T-helper 22 cell (primary cell): Measurements from ENCODE around the gene RET.

Source experiments
- DNase-seq: peaks from one replicate; pipeline ENCODE4 v3.0.0-alpha.2; 2020; ENCODE audit warnings: low read depth

The RET gene

GRCh38 chr10:43108951-43109350 is 32.1 kb downstream of the RET start:
- no peak for DNase-seq

DNA sequence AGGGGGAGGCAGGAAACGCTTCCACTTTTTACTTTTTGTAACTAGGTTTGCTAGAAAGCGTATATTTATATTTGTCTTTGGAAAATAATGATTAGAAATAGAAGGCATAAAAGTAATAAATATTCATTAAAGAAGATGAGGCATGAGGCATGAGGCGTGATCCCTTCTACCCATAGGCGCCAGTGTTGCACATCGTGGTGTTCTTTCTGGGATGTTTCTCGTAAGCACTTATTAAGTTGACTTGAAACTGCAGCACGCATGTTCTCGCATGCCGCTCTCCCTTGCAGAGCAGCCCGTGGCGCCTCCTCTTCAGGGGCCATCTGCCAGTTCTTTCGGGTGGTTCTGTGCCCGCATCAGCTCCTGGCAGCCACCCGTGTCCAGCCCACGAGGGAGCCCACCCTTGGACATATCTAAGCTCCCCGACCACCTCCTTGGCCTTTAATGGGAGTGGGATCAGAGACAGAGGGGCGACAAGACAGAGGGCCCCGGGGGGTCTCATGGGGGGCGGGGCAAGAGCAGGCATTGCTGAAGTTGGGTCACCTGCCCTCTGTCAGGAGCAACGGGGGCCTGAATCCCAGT is 32.9 kb downstream of the RET start:
- DNase-seq = no peak

DNA sequence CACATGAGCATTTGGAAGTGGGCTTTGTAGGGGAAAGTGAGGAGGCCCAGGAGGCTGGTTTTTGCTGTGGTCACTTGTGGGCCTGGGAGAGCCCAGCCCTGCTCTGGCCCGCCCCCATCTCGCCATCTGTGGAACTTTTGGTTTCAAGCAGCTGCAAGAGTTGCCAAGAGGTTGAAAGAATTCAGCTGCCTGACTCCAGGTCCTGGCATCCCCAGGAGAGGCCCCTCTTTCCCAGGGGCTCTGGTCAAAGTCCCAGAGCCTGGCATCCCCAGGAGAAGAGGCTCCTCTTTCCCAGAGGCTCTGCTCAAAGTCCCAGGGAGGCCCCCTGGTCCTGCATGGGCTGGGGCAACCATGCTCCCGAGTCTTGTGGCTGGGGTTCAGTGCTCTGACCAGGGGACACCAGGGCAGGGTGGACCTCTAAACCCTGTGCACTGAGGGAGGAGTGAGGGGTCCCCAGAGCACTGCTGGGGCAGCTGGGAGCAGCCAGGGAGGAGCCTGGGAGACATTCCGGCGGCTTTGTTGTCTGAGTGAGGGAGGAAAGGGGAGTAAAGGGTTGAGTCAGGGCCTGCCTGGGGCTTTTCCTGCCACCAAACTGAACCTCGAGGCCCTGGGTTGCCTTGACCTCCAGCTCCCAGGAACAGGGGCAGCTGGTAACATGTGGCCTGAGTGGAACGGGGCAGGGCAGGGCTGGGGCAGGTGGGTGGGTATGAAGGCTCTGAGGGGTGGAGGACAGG is 33.6 kb downstream of the RET start:
- no peak for DNase-seq

DNA sequence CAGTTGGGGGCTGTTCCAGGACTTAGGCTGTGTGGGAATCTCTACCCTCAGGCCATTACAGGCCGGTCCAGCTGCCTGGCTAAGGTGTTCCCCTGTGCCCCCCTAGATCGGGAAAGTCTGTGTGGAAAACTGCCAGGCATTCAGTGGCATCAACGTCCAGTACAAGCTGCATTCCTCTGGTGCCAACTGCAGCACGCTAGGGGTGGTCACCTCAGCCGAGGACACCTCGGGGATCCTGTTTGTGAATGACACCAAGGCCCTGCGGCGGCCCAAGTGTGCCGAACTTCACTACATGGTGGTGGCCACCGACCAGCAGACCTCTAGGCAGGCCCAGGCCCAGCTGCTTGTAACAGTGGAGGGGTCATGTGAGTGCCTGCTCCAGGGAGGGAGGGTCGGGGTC is 34.2 kb downstream of the RET start:
- no peak for DNase-seq

DNA sequence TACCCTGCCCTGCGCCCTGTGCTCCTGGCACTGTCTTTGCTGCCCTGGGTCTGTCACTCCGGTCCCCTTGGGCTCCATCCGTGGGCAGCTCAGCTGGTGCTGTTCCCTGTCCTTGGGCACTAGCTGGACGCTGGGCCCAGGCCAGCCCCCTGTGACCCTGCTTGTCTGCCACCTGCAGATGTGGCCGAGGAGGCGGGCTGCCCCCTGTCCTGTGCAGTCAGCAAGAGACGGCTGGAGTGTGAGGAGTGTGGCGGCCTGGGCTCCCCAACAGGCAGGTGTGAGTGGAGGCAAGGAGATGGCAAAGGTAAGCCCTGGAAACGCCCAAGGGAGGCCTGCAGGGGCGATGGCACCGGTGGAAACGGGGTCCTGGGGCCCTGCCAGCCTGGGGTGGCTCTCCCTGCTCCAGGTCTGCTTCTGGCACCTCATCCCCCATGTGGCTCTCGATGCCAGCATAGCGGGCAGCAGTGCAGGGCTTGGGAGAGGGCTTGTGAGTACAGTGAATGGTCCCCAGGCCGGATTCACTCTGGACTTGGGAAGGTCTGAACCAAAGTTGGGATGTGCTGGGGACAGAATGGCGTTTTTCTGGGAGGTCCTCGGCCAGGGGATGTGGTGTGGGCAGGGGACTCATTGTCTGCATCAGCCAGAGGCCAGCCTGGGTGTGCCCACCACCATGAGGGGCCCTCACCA is 35.2 kb downstream of the RET start:
- no peak for DNase-seq

GRCh38 chr10:43112608-43112961 is 35.7 kb downstream of the RET start:
- no peak for DNase-seq

GRCh38 chr10:43113201-43114087 is 36.6 kb downstream of the RET start:
- no peak for DNase-seq

DNA sequence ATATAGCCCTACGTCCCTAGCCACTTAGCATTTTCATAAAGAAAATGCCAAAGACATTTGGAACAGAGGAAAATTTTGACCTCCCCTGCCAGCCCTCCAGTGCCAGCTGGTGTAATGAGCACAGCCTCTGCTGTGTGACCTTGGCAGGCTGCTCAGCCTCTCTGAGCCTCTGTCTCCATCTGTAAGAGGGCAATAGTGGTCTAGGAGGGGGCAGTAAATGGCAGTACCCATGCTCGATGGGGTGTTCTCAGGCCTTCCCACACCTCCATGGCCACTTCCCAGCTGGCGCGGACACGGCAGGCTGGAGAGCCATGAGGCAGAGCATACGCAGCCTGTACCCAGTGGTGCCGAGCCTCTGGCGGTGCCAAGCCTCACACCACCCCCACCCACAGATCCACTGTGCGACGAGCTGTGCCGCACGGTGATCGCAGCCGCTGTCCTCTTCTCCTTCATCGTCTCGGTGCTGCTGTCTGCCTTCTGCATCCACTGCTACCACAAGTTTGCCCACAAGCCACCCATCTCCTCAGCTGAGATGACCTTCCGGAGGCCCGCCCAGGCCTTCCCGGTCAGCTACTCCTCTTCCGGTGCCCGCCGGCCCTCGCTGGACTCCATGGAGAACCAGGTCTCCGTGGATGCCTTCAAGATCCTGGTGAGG is 37.3 kb downstream of the RET start:
- no peak for DNase-seq

GRCh38 chr10:43114743-43115611 is 38.1 kb downstream of the RET start:
- no peak for DNase-seq

- DNase-seq = no peak
Measured at GRCh38 chr10:43115881-43116595, 39.2 kb downstream of the RET start.

GRCh38 chr10:43116596-43116995 is 39.7 kb downstream of the RET start:
- no peak for DNase-seq

DNA sequence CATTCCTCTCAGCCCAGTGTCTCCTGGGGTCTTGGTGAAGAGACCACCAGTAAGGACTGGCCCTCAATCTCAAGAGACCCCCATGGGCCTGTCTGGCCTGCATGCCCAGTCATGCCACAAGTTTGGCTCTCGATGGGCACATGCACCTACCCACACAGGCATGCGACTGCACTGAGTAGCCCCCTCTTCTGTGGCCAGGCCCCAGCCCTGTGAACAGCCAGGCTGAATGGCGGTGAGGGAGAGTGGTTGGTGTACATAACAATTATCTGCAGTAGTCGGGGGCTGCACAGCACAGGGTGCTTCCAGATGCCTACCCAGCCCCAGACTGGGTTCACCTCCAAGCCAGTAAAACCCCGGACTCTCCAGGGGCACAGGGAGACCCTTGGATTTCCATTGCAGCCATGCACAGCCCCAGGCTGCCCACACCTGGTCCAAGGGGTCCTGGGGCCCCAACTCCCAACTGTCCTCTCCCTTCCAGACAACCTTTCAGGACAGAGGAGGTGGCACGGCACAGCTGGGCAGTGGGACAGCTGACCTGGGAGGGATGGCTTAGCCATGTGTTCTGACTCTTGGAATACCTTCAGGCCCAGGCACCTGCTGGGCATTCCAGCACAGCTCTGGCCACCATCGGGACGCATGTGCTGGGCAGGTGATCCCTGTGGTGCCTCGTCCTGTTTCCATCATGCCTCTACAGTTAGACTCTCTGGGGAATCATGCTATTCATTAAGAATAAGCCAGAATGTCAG is 40.3 kb downstream of the RET start:
- no peak for DNase-seq

DNA sequence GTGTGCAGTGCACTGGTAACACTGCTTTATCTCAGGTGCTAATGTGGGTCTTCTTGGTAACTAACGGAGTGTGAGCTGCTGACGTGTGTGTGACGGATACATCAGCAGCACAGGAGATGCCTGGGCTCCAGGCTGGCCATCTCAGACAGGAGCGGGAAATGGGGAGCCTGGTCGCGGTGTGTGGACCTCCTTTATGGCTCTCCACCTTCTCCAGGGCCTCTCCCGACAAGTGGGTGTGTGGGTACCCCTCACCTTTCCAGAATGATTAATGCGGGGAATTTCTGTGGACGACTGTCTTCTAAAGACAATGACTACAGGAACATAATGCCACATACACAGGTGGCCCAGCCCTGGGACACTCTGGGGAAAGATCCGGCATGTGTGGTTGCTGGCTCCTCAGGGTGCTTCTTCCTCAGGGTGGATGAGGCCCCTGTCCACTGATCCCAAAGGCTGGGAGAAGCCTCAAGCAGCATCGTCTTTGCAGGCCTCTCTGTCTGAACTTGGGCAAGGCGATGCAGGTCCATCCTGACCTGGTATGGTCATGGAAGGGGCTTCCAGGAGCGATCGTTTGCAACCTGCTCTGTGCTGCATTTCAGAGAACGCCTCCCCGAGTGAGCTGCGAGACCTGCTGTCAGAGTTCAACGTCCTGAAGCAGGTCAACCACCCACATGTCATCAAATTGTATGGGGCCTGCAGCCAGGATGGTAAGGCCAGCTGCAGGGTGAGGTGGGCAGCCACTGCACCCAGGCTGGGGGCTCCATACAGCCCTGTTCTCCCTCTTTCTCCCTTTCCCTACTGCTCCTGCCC is 41.1 kb downstream of the RET start:
- no peak for DNase-seq

DNA sequence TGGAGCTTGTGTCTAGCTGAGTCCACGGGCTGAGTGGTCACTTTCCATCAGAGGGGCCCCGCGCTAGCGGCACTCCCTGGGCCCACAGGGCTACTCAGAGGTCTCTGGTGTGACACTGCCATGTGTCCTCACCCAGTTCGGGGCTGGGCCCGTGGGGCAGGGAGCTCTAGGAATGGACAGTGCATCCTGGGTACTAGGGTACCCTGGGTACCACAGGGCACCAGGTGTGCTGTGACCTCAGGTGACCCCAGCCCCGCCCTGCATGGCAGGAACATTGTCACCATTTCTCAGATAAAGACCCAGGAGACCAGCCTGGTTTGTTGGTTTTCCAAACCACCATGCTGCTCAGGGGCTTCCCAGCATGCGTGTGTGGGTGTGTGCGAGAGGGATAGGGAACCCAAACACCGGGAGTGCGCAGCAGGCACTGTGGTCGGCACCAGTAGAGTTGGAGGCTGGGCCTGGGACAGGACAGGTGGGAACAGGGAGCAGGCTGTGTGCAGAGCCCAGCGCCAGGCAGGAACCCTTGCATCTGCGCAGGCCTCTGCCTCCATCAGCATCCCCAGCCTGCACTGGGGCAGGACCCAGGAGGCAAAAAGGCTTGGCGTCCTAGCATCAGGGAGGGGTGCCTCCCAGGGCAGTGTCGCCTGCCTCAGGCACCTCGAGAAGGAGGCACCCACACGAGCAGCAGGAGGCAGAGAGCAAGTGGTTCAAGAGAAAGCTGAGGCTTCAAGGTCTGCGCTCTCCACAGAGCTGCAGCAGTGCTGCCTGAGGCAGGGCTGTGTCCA is 42.0 kb downstream of the RET start:
- no peak for DNase-seq

- DNase-seq = no peak
Measured at GRCh38 chr10:43119416-43120115, 42.7 kb downstream of the RET start.

- no peak for DNase-seq
Measured at GRCh38 chr10:43120116-43120928, 43.5 kb downstream of the RET start.
